Vagina (tissue), 2 donors: Measurements from ENCODE around the gene PPARA.

ENCODE experiments used
- CTCF ChIP-seq, 3 experiments: fragments of 450-650 bp in 2 of 3; fragments of 200-600 bp in 1 of 3; sonication (generic) in 1 of 3; IDR thresholded peaks; one replicate each; pipeline ENCODE4 v1.5.1; 2017 to 2019; ENCODE audit warnings: antibody characterized with exemption in 3 of 3, mild to moderate bottlenecking in 2 of 3, moderate library complexity in 2 of 3
- POLR2A ChIP-seq, 2 donors: fragments of 450-650 bp; IDR thresholded peaks; one replicate each; pipeline ENCODE4 v1.6.1; 2017; ENCODE audit warnings: antibody characterized with exemption in 2 of 2, mild to moderate bottlenecking in 2 of 2, moderate library complexity in 2 of 2
- POLR2AphosphoS5 ChIP-seq, 2 donors: sonication (generic); formaldehyde crosslinking; IDR thresholded peaks; one replicate each; pipeline ENCODE4 v1.9.0; 2017; ENCODE audit warnings: antibody characterized with exemption in 2 of 2, mild to moderate bottlenecking in 2 of 2, low read depth in 1 of 2; ENCODE audit not compliant: insufficient read depth in 1 of 2

DNA sequence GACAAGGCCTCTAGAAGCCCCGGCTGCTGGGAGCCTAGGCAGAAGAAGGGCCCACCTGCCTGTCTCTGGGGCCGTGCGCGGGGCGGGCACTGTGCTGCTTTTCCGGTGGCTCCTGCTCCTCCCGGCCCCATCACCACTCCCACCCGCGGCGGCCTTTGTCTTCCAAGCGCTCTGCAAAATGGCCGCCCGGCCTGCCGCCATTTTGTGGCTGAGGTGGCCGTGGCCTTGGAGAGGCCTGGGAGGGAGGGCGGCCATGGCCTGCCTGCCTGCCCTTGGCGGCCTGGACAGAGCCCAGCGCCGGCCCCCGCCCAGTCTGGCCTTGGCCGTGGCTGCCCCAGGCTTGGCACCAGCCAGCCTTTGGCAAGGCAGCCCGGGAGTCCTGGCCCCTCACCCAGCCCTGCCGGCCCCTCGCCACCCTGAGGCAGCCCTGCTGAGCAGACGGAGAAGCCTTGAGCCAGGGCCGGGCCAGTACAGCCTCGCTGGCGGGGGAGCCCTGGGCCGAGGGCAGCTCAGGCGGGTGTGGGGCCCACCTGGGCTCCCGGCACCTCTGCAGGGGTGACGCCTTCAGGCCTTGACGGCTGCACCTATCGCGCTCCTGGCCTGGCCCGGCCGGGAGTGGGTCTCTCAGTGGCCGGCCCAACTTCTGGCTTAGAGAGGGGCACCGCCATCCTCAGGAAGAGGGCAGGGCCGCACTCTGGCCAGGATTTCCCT is 46.0 kb upstream of the PPARA start:
- no peak for TF ChIP-seq POLR2A (IDR thresholded peaks at IDR 0.05)
- TF ChIP-seq CTCF (IDR thresholded peaks at IDR 0.05) = no peak
- TF ChIP-seq POLR2AphosphoS5 (IDR thresholded peaks at IDR 0.05; ENCODE audit: insufficient read depth in 1 of 2, low read depth in 1 of 2) = peak in 1 of 2 donors; percentile 35
